GM18519 (cell line): ENCODE data around the gene CYB5RL.
"Not testable (repeated sequence)": the region's sequence is repeated elsewhere in the genome, so short reads cannot be mapped to it uniquely, and the experiment has no call there.

Source experiments
- ATAC-seq: cut with Tn5 transposase; IDR thresholded peaks from one replicate; pipeline ENCODE4 v1.9.1; 2021; ENCODE audit warnings: mild to moderate bottlenecking, moderate library complexity; ENCODE audit not compliant: unreplicated experiment, low FRiP score

The CYB5RL gene

DNA sequence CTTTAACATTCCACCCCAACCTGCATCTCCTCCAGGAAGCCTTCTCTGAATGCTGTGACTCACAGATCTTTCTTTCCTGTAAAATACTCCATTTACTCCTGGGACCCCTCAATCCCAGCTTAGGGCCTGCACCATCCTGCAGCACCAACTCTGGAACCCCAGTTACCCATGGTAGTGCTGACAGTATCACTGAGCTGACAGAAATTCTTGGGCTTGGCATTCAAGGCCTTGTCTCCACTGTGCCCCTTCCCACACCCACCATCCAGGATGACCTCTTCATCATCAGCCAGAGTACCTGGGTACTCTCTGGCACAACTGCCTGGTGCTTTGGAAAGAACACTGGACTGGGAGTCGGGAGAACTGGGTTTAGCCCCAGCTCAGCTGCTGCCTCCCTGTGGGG lies 8.3 kb downstream of the CYB5RL start:
- ATAC-seq, result no peak

DNA sequence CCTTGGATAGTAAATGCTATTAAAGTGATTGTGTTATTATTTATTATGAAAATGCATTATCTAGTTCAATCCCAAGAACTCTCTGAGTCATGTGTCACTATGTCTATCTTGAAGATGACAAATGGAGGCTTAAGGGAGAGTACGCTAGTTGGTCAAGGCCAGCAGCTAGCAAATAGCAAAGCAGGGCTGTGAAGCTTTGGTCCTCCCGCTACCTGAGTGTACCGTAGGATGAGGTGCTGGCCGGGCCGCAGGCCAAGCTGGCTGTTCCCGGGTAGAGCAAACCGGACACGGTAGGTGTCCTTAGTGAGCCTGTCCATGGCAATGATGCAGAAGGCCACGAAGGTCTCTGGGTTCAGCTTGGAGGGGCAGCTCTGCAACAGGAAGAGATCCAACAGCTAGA lies 9.3 kb downstream of the CYB5RL start:
- ATAC-seq, result no peak

DNA sequence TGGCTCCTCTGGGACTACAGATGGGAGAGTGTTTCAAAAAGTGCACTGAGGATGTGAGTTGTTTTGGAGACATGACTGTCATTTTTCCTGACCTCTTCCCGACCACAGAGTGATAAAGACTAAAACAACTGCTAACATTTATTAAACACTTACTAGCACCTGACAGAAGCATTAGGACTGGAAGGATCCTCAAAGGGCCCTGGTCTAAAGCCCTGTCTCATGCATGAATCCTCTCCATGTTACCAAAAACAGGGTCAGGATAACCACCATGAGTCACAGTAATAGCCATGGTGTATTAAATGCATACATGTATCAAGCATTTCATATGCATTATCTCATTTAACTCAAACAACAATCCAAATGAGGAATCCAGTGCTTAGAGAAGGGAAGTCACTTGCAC lies 11.5 kb downstream of the CYB5RL start:
- no peak for ATAC-seq

- no peak for ATAC-seq
Measured at GRCh38 chr1:54186056-54186455, 13.8 kb downstream of the CYB5RL start.

DNA sequence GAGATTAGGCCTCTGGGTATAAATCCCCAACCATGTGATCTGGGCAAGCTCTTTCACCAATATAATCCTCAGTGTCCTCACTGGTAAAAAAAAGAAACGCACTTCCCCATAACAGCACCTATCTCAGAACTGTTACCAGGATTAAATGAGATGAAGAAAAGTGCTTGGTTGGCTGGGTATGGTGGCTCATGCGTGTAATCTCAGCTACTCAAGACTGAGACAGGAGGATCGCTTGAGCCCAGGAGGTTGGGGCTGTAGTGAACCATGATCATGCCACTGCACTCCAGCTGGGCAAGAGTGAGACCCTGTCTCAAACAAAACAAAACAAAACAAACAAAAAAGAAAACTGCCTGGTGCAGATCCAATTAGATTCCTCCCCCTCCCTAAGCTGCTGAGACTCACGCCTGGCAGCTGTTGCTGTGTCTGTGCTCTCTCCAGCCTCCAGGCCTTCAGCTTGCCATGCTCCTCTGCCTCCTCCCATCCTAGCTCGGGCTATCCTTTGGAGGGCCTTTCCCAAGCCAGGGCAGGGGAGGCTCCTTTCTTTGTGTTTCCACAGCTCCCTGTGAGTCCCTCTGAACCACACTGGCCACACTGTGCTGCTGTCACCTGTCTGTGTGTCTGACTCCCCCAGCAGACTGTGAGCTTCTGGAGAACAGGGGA lies 19.0 kb downstream of the CYB5RL start:
- no peak for ATAC-seq

DNA sequence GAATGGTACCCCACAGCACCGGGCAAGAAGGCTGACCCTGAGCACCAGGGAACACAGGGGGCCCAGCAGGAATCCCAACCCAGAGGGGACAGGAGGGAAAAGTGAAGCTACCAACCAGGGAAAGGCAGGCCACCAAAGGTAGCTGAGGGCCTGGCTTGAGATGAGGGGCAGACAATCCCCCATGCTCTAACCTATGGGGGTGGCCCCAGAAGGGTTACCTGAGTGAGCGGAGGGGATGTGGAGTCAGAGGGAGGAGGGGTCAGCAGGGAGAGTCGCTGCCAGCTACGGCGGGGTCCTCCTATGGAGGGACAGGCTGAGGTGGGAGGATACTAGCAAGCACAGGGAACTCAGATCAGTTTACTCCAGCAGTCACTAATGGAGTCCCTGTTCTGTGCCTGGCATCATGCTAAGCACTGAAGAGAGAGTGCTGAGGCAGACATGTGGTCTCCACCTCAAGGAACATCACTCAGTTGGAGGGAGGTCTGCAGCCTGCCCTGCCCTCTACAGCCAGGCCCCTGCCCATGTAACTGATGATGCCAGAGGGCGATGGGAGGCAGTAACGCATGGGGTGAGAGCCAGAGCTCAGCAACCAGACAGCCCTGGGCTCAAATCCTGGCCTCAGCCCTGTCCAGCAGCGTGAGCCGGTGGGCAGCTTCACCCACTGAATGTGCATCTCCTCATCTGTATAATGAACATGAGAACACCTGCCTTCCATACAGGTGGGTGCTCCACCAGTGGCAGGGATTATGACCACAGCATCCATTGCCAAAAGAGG lies 21.3 kb downstream of the CYB5RL start:
- no peak for ATAC-seq

DNA sequence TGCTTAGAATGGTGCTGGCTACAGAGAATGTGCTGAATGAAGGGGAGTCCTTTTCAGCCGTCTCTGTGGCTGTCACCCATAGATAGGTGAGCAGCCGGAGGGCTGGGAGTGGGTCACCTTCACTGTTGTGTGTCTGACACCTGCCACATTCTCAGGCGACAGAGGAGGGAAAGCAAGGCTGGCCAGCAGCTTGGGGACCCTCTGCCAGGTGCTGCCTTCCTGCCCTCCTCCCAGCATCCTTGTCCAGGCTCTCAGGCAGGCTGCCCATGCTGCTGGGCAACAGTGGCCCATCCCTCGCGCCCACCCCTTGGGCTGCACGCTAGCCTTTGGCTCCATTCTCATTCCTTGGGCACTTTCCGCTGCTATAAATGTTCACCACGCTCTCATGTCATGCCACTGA lies 22.1 kb downstream of the CYB5RL start:
- no peak for ATAC-seq

GRCh38 chr1:54176621-54177327 lies 23.1 kb downstream of the CYB5RL start:
- no peak for ATAC-seq

- no peak for ATAC-seq
Measured at GRCh38 chr1:54174106-54174505, 25.7 kb downstream of the CYB5RL start.

DNA sequence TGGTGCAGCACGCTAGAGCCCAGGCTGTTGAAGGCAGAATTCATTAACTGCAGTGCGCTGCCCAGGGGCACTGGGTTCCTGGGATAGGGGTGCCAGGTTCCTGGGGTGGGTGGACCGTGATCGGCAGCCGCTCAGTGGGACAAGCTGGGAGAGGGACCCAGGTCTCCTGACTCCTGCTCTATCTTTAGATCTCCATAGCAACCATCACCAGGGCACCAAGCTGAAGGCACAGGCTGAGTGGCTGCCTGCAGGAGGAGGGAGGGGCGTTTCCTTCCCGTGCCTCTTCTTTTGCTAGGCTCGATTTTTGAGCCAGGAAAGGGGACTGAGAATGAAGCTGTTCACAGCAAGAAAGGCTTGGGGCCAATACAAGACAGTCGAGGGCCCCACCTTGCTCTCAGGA lies 26.1 kb downstream of the CYB5RL start:
- no peak for ATAC-seq

- no peak for ATAC-seq
Measured at GRCh38 chr1:54172614-54173599, 26.9 kb downstream of the CYB5RL start.

DNA sequence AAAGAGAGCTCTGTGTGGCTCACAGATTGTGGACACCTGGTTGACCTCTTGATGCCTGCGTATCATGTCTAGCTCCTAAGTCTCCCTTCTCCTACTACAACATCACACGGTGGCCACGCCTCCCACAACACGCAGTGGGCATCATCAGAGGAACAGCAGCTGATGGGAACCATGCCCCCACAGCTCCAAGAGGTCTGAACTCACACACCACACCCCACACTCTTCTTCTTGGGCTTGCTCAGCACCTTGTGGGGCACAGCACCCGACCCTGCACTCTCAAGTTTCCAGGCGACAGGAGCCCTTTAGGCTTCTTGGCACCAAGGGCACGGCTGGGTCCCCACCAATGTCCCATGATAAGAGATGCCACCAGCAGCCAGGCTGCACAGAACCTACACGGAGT lies 28.2 kb downstream of the CYB5RL start:
- ATAC-seq, result no peak

GRCh38 chr1:54171016-54171415 lies 28.8 kb downstream of the CYB5RL start:
- no peak for ATAC-seq

DNA sequence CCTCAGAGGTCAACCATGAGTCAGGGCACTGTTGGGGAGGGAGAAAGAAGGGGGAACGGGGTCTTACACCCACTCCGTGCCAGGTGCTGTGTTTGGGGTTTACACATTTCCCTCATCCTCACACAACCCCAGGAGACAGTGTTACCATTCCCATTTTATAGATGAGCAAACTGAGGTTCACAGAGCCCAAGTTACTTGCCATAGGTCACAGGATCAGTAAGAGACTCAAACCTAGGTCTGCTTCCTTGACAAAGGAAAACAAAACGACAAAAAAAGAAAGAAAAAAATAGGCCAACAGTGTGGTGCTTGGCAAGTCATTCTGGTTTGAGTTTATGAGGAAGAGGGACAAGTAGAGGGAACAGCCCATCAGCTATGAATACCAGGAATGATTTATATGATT lies 30.8 kb downstream of the CYB5RL start:
- no peak for ATAC-seq

- ATAC-seq, result no peak
Measured at GRCh38 chr1:54168206-54168965, 31.4 kb downstream of the CYB5RL start.

DNA sequence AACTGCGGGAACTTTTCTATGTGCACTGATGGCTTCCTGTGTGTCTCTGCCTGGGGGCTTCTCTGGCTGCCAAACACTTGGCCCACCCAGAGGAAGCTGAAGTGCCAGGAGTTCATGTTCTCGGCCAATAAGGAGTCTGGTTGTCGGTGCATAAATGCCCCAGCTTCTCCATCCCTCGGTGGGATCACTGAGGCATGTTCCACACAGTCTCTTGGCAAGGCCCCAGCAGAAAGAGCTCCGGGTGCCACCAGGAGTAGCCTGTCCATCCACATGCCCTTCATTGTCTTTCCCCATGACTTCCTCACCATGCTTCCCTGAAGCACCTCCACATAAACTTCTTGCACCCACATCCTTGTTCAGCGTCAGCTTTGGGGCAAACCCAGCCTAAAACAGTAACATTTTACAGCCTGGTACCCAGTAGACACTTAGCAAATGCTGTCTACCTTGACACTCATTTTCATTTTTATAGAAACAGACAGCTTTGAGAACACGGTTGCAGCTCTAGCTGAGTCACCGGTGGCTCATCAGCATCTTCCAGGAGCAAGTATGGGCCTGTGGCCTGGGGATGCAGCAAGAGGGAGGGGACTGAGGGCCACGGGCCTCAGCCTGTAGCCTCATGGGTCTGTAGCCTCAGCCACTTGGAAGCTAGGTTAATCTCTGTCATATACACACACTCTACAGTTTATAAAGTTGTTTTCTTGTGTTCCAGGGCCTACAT lies 32.2 kb downstream of the CYB5RL start:
- no peak for ATAC-seq

- ATAC-seq, result not testable (repeated sequence)
Measured at GRCh38 chr1:54166357-54166756, 33.5 kb downstream of the CYB5RL start.

- ATAC-seq, result no peak
Measured at GRCh38 chr1:54165146-54165545, 34.7 kb downstream of the CYB5RL start.

DNA sequence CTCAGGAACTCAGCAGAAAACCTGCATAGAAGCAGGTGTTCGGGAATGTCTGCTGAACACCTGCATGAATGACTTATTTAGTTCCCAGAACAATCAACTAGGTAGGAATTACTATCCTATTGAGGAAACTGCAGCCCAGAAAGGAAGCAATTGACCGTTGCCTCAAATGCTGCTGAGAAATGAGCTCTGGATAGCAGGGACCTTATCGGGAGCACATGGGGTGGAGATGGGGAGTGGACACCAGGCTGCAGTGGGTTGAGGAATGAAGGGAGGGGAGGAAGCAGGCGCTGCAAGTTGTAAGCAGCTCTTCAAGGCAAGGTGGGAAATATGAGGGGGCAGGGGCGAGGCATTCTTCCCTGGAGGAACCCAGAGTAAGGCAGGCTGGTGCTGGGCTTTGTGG lies 36.3 kb downstream of the CYB5RL start:
- ATAC-seq, result no peak
